ENCODE measurements around the gene EGFLAM. TPM values are rescaled to one million over a fixed set of nuclear protein-coding genes. Genes with fewer than 3 reads are reported as not detected.

EGFLAM gene
- total RNA-seq, 1 donor from 2014 or later, result 7.0 TPM

GRCh38 chr5:38469707-38470267, 211.4 kb downstream of the EGFLAM start:
- no peak for DNase-seq (ENCODE audit: low read depth)

GRCh38 chr5:38471709-38472108, 213.3 kb downstream of the EGFLAM start:
- no peak for DNase-seq (ENCODE audit: low read depth)

GRCh38 chr5:38472541-38472940, 214.2 kb downstream of the EGFLAM start:
- no peak for DNase-seq (ENCODE audit: low read depth)

- DNase-seq (ENCODE audit: low read depth), result no peak
These were observed 214.6 kb downstream of the EGFLAM start for GRCh38 chr5:38473008-38473407.

GRCh38 chr5:38478166-38478565, 219.8 kb downstream of the EGFLAM start:
- no peak for DNase-seq (ENCODE audit: low read depth)

- no peak for DNase-seq (ENCODE audit: low read depth)
These were observed 220.5 kb downstream of the EGFLAM start for GRCh38 chr5:38478878-38479277.

- DNase-seq (ENCODE audit: low read depth), result no peak
These were observed 221.1 kb downstream of the EGFLAM start for GRCh38 chr5:38479315-38479904.

- DNase-seq (ENCODE audit: low read depth), result peak; percentile 13
These were observed 225.5 kb downstream of the EGFLAM start for GRCh38 chr5:38483805-38484398.

- no peak for DNase-seq (ENCODE audit: low read depth)
These were observed 235.8 kb downstream of the EGFLAM start for GRCh38 chr5:38494175-38494574.

- DNase-seq (ENCODE audit: low read depth), result no peak
These were observed 236.4 kb downstream of the EGFLAM start for GRCh38 chr5:38494763-38495162.

GRCh38 chr5:38497946-38498345, 239.6 kb downstream of the EGFLAM start:
- DNase-seq (ENCODE audit: low read depth), result peak; percentile 19

- peak; percentile 21 for DNase-seq (ENCODE audit: low read depth)
These were observed 242.4 kb downstream of the EGFLAM start for GRCh38 chr5:38500573-38501260.

GRCh38 chr5:38506302-38506701, 247.9 kb downstream of the EGFLAM start:
- no peak for DNase-seq (ENCODE audit: low read depth)

- DNase-seq (ENCODE audit: low read depth), result no peak
These were observed 250.8 kb downstream of the EGFLAM start for GRCh38 chr5:38509185-38509584.
